ENCODE measurements around the gene OR10K1.
"Not testable (repeated sequence)": the region's sequence is repeated elsewhere in the genome, so short reads cannot be mapped to it uniquely, and the experiment has no call there.

Gene OR10K1

GRCh38 chr1:158461534-158461933, at the start of gene OR10K1:
Gene OR10K1, plus strand, starts transcription at chr1:158461834. Its CDS starts 3,728 bp downstream, at chr1:158465562.
- no peak for DNase-seq

GRCh38 chr1:158414651-158415345, 46.8 kb upstream of the OR10K1 start:
- no peak for DNase-seq

- DNase-seq = no peak
Observed at GRCh38 chr1:158417586-158417985, 44.0 kb upstream of the OR10K1 start.

GRCh38 chr1:158422212-158422611, 39.4 kb upstream of the OR10K1 start:
- no peak for DNase-seq

- no peak for DNase-seq
Observed at GRCh38 chr1:158425027-158425426, 36.6 kb upstream of the OR10K1 start.

- no peak for DNase-seq
Observed at GRCh38 chr1:158426137-158426536, 35.5 kb upstream of the OR10K1 start, which contains the start of gene OR10K2. Gene OR10K2, minus strand, starts transcription at chr1:158426237. Its CDS starts 5,371 bp downstream, at chr1:158420866.

GRCh38 chr1:158430163-158430562, 31.5 kb upstream of the OR10K1 start:
- DNase-seq = not testable (repeated sequence)

- no peak for DNase-seq
Observed at GRCh38 chr1:158434741-158435140, 26.9 kb upstream of the OR10K1 start.

- DNase-seq = no peak
Observed at GRCh38 chr1:158445376-158445775, 16.3 kb upstream of the OR10K1 start.

- DNase-seq = no peak
Observed at GRCh38 chr1:158454537-158454936, 7.1 kb upstream of the OR10K1 start.

GRCh38 chr1:158457246-158457645, 4.4 kb upstream of the OR10K1 start:
- DNase-seq = no peak

GRCh38 chr1:158458263-158458662, 3.4 kb upstream of the OR10K1 start:
- no peak for DNase-seq

- DNase-seq = no peak
Observed at GRCh38 chr1:158471920-158472319, 10.3 kb downstream of the OR10K1 start, which contains the start of gene OR10R2. Gene OR10R2, plus strand, starts transcription at chr1:158472220. Its CDS starts 106 bp downstream, at chr1:158472326.

- DNase-seq = no peak
Observed at GRCh38 chr1:158485455-158485854, 23.8 kb downstream of the OR10K1 start.

GRCh38 chr1:158491316-158491715, 29.7 kb downstream of the OR10K1 start:
- DNase-seq = no peak

- no peak for DNase-seq
Observed at GRCh38 chr1:158493054-158493453, 31.4 kb downstream of the OR10K1 start.

GRCh38 chr1:158494796-158495195, 33.2 kb downstream of the OR10K1 start:
- no peak for DNase-seq

GRCh38 chr1:158496374-158496773, 34.7 kb downstream of the OR10K1 start:
- no peak for DNase-seq

- DNase-seq = no peak
Observed at GRCh38 chr1:158506369-158506987, 44.8 kb downstream of the OR10K1 start.

- DNase-seq = no peak
Observed at GRCh38 chr1:158507511-158507910, 45.9 kb downstream of the OR10K1 start.

GRCh38 chr1:158509471-158510156, 48.0 kb downstream of the OR10K1 start:
- DNase-seq = no peak

- no peak for DNase-seq
Observed at GRCh38 chr1:158516966-158517365, 55.3 kb downstream of the OR10K1 start.

Measured in NCI-H2171 (cell line).